Right lobe of liver (tissue), 6 donors: ENCODE measurements around the gene CCR5. TPM values are rescaled to one million over a fixed set of nuclear protein-coding genes. Genes with fewer than 3 reads are reported as not detected.

ENCODE experiments used
- ATAC-seq, 4 donors: fragments of 200-7000 bp; cut with Tn5 transposase; one replicate each; pipeline ENCODE4 v1.9.1; 2020; ENCODE audit warnings: mild to moderate bottlenecking in 4 of 4, moderate library complexity in 4 of 4
- DNase-seq, 3 donors: peaks; one replicate each; pipeline ENCODE4 v3.0.0-alpha.2; 2020
- H3K27ac ChIP-seq, 3 donors: fragments of 200-600 bp; one replicate each; pipeline ENCODE4 v1.8.0; 2022
- H3K27me3 ChIP-seq, 2 donors: fragments of 200-600 bp; one replicate each; pipeline ENCODE4 v1.8.0; 2022
- H3K36me3 ChIP-seq, 4 donors: fragments of 200-600 bp; sonication (generic) in 1 of 4; one replicate each; pipeline versions ENCODE4 v1.5.1 to v1.8.0; 2017 to 2022; ENCODE audit warnings: control low read depth in 1 of 4
- H3K4me1 ChIP-seq, 4 donors: fragments of 200-600 bp; sonication (generic) in 1 of 4; one replicate each; pipeline versions ENCODE4 v1.5.1 to v1.8.0; 2017 to 2022; ENCODE audit warnings: control low read depth in 1 of 4
- H3K4me3 ChIP-seq, 3 donors: fragments of 200-600 bp; one replicate each; pipeline ENCODE4 v1.8.0; 2022
- H3K9me3 ChIP-seq, 4 donors: fragments of 200-600 bp; sonication (generic) in 1 of 4; one replicate each; pipeline versions ENCODE4 v1.5.1 to v1.8.0; 2017 to 2022; ENCODE audit warnings: control low read depth in 1 of 4
- CTCF ChIP-seq, 4 donors: fragments of 200-600 bp in 3 of 4; fragments of 450-650 bp in 1 of 4; IDR thresholded peaks; one replicate each; pipeline versions ENCODE4 v1.5.1 to v1.8.0; 2016 to 2022; ENCODE audit warnings: antibody characterized with exemption in 4 of 4, mild to moderate bottlenecking in 2 of 4
- POLR2A ChIP-seq: fragments of 450-650 bp; IDR thresholded peaks from one replicate; pipeline ENCODE4 v1.6.1; 2017; ENCODE audit warnings: antibody characterized with exemption, mild to moderate bottlenecking
- WGBS: methylation state at CpG from one replicate; pipeline ENCODE4 v1.1.6; 2018; ENCODE audit warnings: low coverage, low lambda C conversion rate; ENCODE audit not compliant: insufficient coverage; ENCODE audit errors: missing lambda C conversion rate; 5-methylcytosine and 5-hydroxymethylcytosine counted together
- intact Hi-C, 2 donors: fragments of 100-400 bp; cut with DNase I; formaldehyde crosslinking; loops; one replicate each; pipeline versions ENCODE4 v1.11.2 to v1.14.1; 2022
- total RNA-seq, 6 experiments: library from RNA; depleted of rRNA in 2 of 6; stranded (reverse); fragments of >200 nt in 2 of 6; fragmentation: NEBNext Ultra II Directional in 3 of 6; extraction: Animal tissue kit (Norgen Biotek cat#: 25700) in 3 of 6; gene quantifications; one replicate each; pipeline versions ENCODE4 v1.1.0 to v1.2.4, GENCODE V29; 2016 to 2023
- donor health status: DM: no; HTN: yes; CAD: no.
- donor health status: DM: no; HTN: no; CAD: no.
- donor health status: DM: no; HTN: no; CAD: no.
- donor health status: DM: no; HTN: yes; CAD: no.
- donor health status: DM: no; HTN: yes; CAD: no.

The CCR5 gene
- total RNA-seq, 6 experiments from 2014 or later: 0.22 to 2.0 (median 0.43) TPM

- no peak overlapping the region for H3K4me3 ChIP-seq
- intact Hi-C loops: no loop called here
- no peaks in the 10 kb centered on the region for H3K36me3 ChIP-seq
- DNase-seq (no peak), ATAC-seq (peak in 3 of 4 donors; percentile 26 to 52 (median 48))
- TF ChIP-seq POLR2A (no peak), CTCF (IDR thresholded peaks at IDR 0.05) (peak; percentile 27 to 40 (median 32))
- no peak overlapping the region for H3K27ac ChIP-seq
- no peaks in the 10 kb centered on the region for H3K4me1 ChIP-seq
- 53% methylated on average over 7 of the region's 9 CpGs for WGBS
- no peaks in the 10 kb centered on the region for H3K9me3 ChIP-seq
- no peaks in the 10 kb centered on the region for H3K27me3 ChIP-seq
Observed at GRCh38 chr3:46372492-46373359, 2.0 kb downstream of the CCR5 start.

DNA sequence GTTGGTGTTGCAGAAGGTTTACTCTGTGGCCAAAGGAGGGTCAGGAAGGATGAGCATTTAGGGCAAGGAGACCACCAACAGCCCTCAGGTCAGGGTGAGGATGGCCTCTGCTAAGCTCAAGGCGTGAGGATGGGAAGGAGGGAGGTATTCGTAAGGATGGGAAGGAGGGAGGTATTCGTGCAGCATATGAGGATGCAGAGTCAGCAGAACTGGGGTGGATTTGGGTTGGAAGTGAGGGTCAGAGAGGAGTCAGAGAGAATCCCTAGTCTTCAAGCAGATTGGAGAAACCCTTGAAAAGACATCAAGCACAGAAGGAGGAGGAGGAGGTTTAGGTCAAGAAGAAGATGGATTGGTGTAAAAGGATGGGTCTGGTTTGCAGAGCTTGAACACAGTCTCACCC, 4.0 kb downstream of the CCR5 start:
- Histone ChIP-seq H3K4me1 (no peaks in the 10 kb centered on the region), H3K27me3 (no peaks in the 10 kb centered on the region), H3K36me3 (no peaks in the 10 kb centered on the region), H3K9me3 (no peaks in the 10 kb centered on the region), H3K4me3 (no peak overlapping the region), H3K27ac (no peak overlapping the region)
- no peak for ATAC-seq
- DNase-seq: no peak
- no peak for TF ChIP-seq CTCF (IDR thresholded peaks at IDR 0.05)
- no peak for TF ChIP-seq POLR2A
- intact Hi-C loops: no loop called here
- 58% methylated on average over 3 of the region's 3 CpGs for WGBS

GRCh38 chr3:46375218-46375617, 4.5 kb downstream of the CCR5 start:
- 0% methylated on average over 1 of the region's 2 CpGs for WGBS
- intact Hi-C loops: no loop called here
- TF ChIP-seq POLR2A (no peak), CTCF (IDR thresholded peaks at IDR 0.05) (no peak)
- Histone ChIP-seq H3K4me1 (no peaks in the 10 kb centered on the region), H3K27me3 (no peaks in the 10 kb centered on the region), H3K27ac (no peak overlapping the region), H3K9me3 (no peaks in the 10 kb centered on the region), H3K36me3 (no peaks in the 10 kb centered on the region), H3K4me3 (no peak overlapping the region)
- ATAC-seq: no peak
- DNase-seq: no peak

DNA sequence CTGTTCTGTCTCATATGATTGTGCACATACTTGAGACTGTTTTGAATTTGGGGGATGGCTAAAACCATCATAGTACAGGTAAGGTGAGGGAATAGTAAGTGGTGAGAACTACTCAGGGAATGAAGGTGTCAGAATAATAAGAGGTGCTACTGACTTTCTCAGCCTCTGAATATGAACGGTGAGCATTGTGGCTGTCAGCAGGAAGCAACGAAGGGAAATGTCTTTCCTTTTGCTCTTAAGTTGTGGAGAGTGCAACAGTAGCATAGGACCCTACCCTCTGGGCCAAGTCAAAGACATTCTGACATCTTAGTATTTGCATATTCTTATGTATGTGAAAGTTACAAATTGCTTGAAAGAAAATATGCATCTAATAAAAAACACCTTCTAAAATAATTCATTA, 5.1 kb downstream of the CCR5 start:
- intact Hi-C loops: no loop called here
- 19% methylated on average over 2 of the region's 2 CpGs for WGBS
- no peaks in the 10 kb centered on the region for H3K36me3 ChIP-seq
- H3K9me3 ChIP-seq: no peaks in the 10 kb centered on the region
- no peaks in the 10 kb centered on the region for H3K27me3 ChIP-seq
- ATAC-seq: no peak
- H3K4me3 ChIP-seq: no peak overlapping the region
- TF ChIP-seq POLR2A (no peak), CTCF (IDR thresholded peaks at IDR 0.05) (no peak)
- DNase-seq: no peak
- no peak overlapping the region for H3K27ac ChIP-seq
- H3K4me1 ChIP-seq: peaks cover 0 to 5% (median 3%) of the 10 kb centered on the region in 4 donors
